NCI-H2081 treated with DMSO at 0.1 percent for 48 hours (cell line): ENCODE measurements around the gene PRAMEF13.
"Not testable (repeated sequence)": the region's sequence is repeated elsewhere in the genome, so short reads cannot be mapped to it uniquely, and the experiment has no call there.

Experiments used
- DNase-seq: peaks from one replicate; lab custom pipeline; 2025; lab: John Stamatoyannopoulos, UW

PRAMEF13 gene

GRCh38 chr1:13171548-13171947 is 29.7 kb downstream of the PRAMEF13 start, which contains the start of gene PRAMEF9:
Gene PRAMEF9, plus strand, starts transcription at chr1:13171848. Its CDS starts 3,433 bp downstream, at chr1:13175281.
- not testable (repeated sequence) for DNase-seq

GRCh38 chr1:13165531-13165930 is 35.7 kb downstream of the PRAMEF13 start, which contains the start of gene HNRNPCL4:
Gene HNRNPCL4, minus strand, starts transcription at chr1:13165631. Its CDS starts 164 bp downstream, at chr1:13165467.
- not testable (repeated sequence) for DNase-seq

DNA sequence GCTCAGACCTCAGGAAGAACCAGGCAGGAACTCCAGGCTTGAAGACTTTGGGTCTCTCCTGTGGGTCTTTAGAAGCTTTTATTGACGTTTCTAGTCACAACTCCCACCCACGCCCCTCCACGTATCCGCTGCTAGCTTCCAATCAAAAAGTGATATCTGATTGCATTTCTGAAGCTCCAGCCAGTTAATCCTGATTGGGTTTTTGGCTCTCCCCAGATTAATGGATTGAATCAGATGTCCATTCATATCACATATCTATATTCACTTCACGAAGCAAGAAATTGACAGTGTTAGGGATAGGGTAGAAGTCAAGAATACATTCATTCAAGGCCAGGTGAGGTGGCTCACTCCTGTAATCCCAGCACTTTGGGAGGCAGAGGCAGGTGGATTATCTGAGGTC is 45.3 kb downstream of the PRAMEF13 start, which contains the start of gene PRAMEF26:
PRAMEF26 (minus strand) TSS at position 101 of the 400 bp plus-strand sequence. CDS start 2,914 bp downstream, outside the sequence.
- DNase-seq = not testable (repeated sequence)
